ENCODE measurements around the gene CT45A8.

- TF ChIP-seq YY1 (IDR thresholded peaks at IDR 0.05; ENCODE audit: low read depth) (no peak), EP300 (IDR thresholded peaks at IDR 0.05; ENCODE audit: borderline replicate concordance in 1 of 2, low read depth in 1 of 2, low read length in 1 of 2) (no peak), USF2 (IDR thresholded peaks at IDR 0.05; ENCODE audit: borderline replicate concordance, low read depth, low read length) (no peak), CTCF (IDR thresholded peaks at IDR 0.05) (no peak), TCF12 (IDR thresholded peaks at IDR 0.05) (no peak)
Observed at GRCh38 chrX:135893294-135893817, 39.0 kb upstream of the CT45A8 start, which contains the start of the genes CT45A10 and SAGE1.
